ENCODE measurements around the gene ZSCAN12.

- TF ChIP-seq CTCF (IDR thresholded peaks at IDR 0.05) (no peak), EP300 (IDR thresholded peaks at IDR 0.05) (no peak), POLR2A (IDR thresholded peaks at IDR 0.05) (no peak), POLR2AphosphoS5 (IDR thresholded peaks at IDR 0.05) (no peak)
These were observed 55.5 kb downstream of the ZSCAN12 start for GRCh38 chr6:28343898-28344677.

All from stomach (tissue), 4 donors.